Body of pancreas (tissue), 4 donors: ENCODE measurements around the gene CCDC92B. TPM values are rescaled to one million over a fixed set of nuclear protein-coding genes. Genes with fewer than 3 reads are reported as not detected.
"Not testable (repeated sequence)": the region's sequence is repeated elsewhere in the genome, so short reads cannot be mapped to it uniquely, and the experiment has no call there.

Experiments
- ATAC-seq: fragments of 150-250 bp; one replicate; pipeline ENCODE4 v1.9.1; 2016
- DNase-seq, 4 donors: peaks; one replicate each; pipeline ENCODE4 v3.0.0-alpha.2; 2019
- H3K27ac ChIP-seq, 4 donors: fragments of 200-600 bp; sonication (generic); 1 replicate in 3 of 4; 2 replicates in 1 of 4; pipeline versions ENCODE4 v1.5.1 to v1.6.1; 2016 to 2019; ENCODE audit warnings: mild to moderate bottlenecking in 1 of 4, mixed read lengths in 1 of 4, moderate library complexity in 1 of 4
- H3K27me3 ChIP-seq, 2 donors: fragments of 200-600 bp; sonication (generic); one replicate each; pipeline ENCODE4 v1.6.0; 2016; ENCODE audit warnings: mild to moderate bottlenecking in 1 of 2
- H3K36me3 ChIP-seq, 2 donors: fragments of 200-600 bp; sonication (generic); replicated peaks in 1 of 2; 2 replicates each; pipeline ENCODE4 v1.5.1; 2016; ENCODE audit warnings: low read depth in 2 of 2; ENCODE audit not compliant: insufficient read depth in 1 of 2
- H3K4me1 ChIP-seq: fragments of 200-600 bp; sonication (generic); one replicate; pipeline ENCODE4 v1.6.0; 2016
- H3K4me3 ChIP-seq, 2 donors: fragments of 200-600 bp; sonication (generic); 1 replicate in 1 of 2; 2 replicates in 1 of 2; pipeline ENCODE4 v1.5.1; 2016 to 2019
- H3K9me3 ChIP-seq, 3 donors: fragments of 200-600 bp; sonication (generic); 1 replicate in 2 of 3; 2 replicates in 1 of 3; pipeline ENCODE4 v1.5.1; 2016
- POLR2A ChIP-seq, 3 donors: fragments of 450-650 bp; IDR thresholded peaks; one replicate each; pipeline ENCODE4 v1.6.1; 2016; ENCODE audit warnings: antibody characterized with exemption in 3 of 3, mild to moderate bottlenecking in 2 of 3
- WGBS, 2 donors: methylation state at CpG; one replicate each; pipeline ENCODE4 v1.1.5; 2017; 5-methylcytosine and 5-hydroxymethylcytosine counted together
- intact Hi-C: fragments of 100-400 bp; cut with DNase I; formaldehyde crosslinking; loops from one replicate; pipeline ENCODE4 v1.15.1; 2023
- total RNA-seq, 2 donors: library from RNA; depleted of rRNA; stranded (reverse); fragments of >200 nt; gene quantifications; one replicate each; pipeline ENCODE4 v1.1.0, GENCODE V29; 2016
- TF ChIP-seq, protein P1 (sequence below), 7 experiments: fragments of 450-650 bp in 4 of 7; fragments of 200-600 bp in 3 of 7; sonication (generic) in 3 of 7; IDR thresholded peaks; one replicate each; pipeline ENCODE4 v1.5.1; 2016 to 2019; ENCODE audit warnings: antibody characterized with exemption in 7 of 7

CCDC92B gene
- total RNA-seq, 2 donors from 2014 or later: 0.26 TPM; not detected in 1

DNA sequence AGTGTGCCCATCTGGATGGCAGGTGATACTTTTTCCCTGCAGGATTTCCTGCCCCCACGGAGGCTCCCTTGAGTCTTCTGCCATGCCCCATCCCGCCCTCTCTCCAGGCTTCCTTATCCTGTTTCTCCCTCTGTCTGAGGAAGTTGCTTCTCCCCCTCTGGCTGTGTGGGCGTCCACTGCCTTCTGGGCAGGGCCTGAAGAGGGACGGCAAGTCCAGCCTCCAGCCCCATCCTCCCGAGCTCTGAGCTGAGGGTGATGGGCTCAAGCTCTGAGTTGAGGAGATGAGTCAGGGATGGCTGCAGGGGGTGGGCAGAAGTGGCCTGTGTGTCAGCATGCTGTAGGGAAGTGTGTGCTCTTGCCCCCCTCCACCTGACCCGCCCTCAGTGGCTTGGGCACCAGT, 32.6 kb upstream of the CCDC92B start:
- 57 to 79% methylated on average over 5 to 6 of the region's 6 CpGs for WGBS, 2 donors
- ATAC-seq: no peak
- intact Hi-C loops: no loop called here

DNA sequence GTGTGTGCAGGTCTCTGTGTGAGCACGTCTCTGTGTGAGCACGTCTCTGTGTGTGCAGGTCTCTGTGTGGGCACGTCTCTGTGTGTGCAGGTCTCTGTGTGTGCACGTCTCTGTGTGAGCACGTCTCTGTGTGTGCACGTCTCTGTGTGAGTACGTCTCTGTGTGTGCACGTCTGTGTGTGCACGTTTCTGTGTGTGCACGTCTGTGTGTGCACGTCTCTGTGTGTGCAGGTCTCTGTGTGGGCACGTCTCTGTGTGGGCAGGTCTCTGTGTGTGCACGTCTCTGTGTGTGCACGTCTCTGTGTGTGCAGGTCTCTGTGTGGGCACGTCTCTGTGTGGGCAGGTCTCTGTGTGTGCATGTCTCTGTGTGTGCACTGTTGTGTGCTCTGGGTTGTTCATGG, 32.1 kb upstream of the CCDC92B start:
- intact Hi-C loops, H3K27ac ChIP-seq, H3K9me3 ChIP-seq, H3K4me1 ChIP-seq, ATAC-seq, H3K27me3 ChIP-seq, DNase-seq, H3K4me3 ChIP-seq, H3K36me3 ChIP-seq: not testable (repeated sequence)
- WGBS, 2 donors: 81 to 83% methylated on average over 9 to 15 of the region's 15 CpGs

More for the DNA sequence above, 32.6 kb upstream of the CCDC92B start:
- peaks cover 0 to 3% of the 10 kb centered on the region in 2 donors for H3K27me3 ChIP-seq
- H3K36me3 ChIP-seq: no peaks in the 10 kb centered on the region
- no peak for DNase-seq
- no peak for TF ChIP-seq POLR2A (IDR thresholded peaks at IDR 0.05)
- TF ChIP-seq, protein P1, sequence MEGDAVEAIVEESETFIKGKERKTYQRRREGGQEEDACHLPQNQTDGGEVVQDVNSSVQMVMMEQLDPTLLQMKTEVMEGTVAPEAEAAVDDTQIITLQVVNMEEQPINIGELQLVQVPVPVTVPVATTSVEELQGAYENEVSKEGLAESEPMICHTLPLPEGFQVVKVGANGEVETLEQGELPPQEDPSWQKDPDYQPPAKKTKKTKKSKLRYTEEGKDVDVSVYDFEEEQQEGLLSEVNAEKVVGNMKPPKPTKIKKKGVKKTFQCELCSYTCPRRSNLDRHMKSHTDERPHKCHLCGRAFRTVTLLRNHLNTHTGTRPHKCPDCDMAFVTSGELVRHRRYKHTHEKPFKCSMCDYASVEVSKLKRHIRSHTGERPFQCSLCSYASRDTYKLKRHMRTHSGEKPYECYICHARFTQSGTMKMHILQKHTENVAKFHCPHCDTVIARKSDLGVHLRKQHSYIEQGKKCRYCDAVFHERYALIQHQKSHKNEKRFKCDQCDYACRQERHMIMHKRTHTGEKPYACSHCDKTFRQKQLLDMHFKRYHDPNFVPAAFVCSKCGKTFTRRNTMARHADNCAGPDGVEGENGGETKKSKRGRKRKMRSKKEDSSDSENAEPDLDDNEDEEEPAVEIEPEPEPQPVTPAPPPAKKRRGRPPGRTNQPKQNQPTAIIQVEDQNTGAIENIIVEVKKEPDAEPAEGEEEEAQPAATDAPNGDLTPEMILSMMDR (IDR thresholded peaks at IDR 0.05): no peak
- no peak overlapping the region for H3K27ac ChIP-seq
- H3K9me3 ChIP-seq: no peaks in the 10 kb centered on the region
- no peak overlapping the region for H3K4me3 ChIP-seq
- peaks cover 1% of the 10 kb centered on the region for H3K4me1 ChIP-seq

- no peak overlapping the region for H3K27ac ChIP-seq
- TF ChIP-seq, protein P1 (IDR thresholded peaks at IDR 0.05): no peak
- TF ChIP-seq POLR2A (IDR thresholded peaks at IDR 0.05): no peak
- 76 to 100% methylated on average over 1 to 9 of the region's 9 CpGs for WGBS, 2 donors
- no peaks in the 10 kb centered on the region for H3K36me3 ChIP-seq
- no peak for DNase-seq
- peaks cover 0 to 4% of the 10 kb centered on the region in 2 donors for H3K27me3 ChIP-seq
- H3K9me3 ChIP-seq: no peaks in the 10 kb centered on the region
- H3K4me1 ChIP-seq: peaks cover 10% of the 10 kb centered on the region
- no peak for ATAC-seq
- H3K4me3 ChIP-seq: no peak overlapping the region
- intact Hi-C loops: no loop called here
These were observed 31.5 kb upstream of the CCDC92B start for GRCh38 chr17:2780931-2781454.

- 78 to 82% methylated on average over 8 to 12 of the region's 12 CpGs for WGBS, 2 donors
- Histone ChIP-seq H3K4me3 (no peak overlapping the region), H3K27me3 (peaks cover 0 to 4% of the 10 kb centered on the region in 2 donors), H3K9me3 (no peaks in the 10 kb centered on the region), H3K27ac (no peak overlapping the region), H3K4me1 (peaks cover 10% of the 10 kb centered on the region), H3K36me3 (no peaks in the 10 kb centered on the region)
- DNase-seq (no peak), ATAC-seq (no peak)
- TF ChIP-seq POLR2A (IDR thresholded peaks at IDR 0.05): no peak
- TF ChIP-seq, protein P1 (IDR thresholded peaks at IDR 0.05): no peak
- intact Hi-C loops: no loop called here
These were observed 30.8 kb upstream of the CCDC92B start for GRCh38 chr17:2780256-2780655.

DNA sequence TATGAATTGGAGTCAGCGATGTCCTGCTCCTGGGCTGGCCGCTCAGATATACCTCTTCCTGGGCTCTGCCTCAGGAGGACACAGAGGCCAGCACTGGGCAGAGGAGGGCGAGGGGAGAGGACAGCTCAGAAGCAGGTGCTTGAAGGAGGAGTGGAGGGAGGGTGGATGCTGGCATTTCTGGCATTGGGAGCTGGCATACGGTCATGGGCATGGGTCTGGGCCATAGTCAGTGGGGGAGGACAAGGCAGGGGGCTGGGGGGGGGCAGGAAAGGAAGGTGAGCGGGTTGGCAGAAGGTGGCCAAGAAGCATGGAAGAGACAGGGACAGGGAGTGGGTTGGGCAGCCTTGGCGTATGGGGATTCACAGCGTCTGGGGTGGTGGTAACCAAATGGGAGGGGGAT, 30.1 kb upstream of the CCDC92B start:
- TF ChIP-seq, protein P1 (IDR thresholded peaks at IDR 0.05): no peak
- TF ChIP-seq POLR2A (IDR thresholded peaks at IDR 0.05): no peak
- Histone ChIP-seq H3K4me3 (no peak overlapping the region), H3K9me3 (no peaks in the 10 kb centered on the region), H3K27ac (no peak overlapping the region), H3K36me3 (no peaks in the 10 kb centered on the region), H3K27me3 (peaks cover 0 to 4% of the 10 kb centered on the region in 2 donors), H3K4me1 (peaks cover 10% of the 10 kb centered on the region)
- intact Hi-C loops: no loop called here
- ATAC-seq (no peak), DNase-seq (no peak)
- 82 to 83% methylated on average over 7 of the region's 7 CpGs for WGBS, 2 donors
